Pancreas (tissue), 10 donors: ENCODE data around the gene GADL1. TPM values are rescaled to one million over a fixed set of nuclear protein-coding genes. Genes with fewer than 3 reads are reported as not detected.

Experiments used
- ATAC-seq, 4 donors: fragments of 200-7000 bp; cut with Tn5 transposase; one replicate each; pipeline versions ENCODE4 v1.8.0 to v1.9.1; 2020; ENCODE audit warnings: mild to moderate bottlenecking in 4 of 4, moderate library complexity in 4 of 4
- DNase-seq, 6 donors: peaks; one replicate each; pipeline ENCODE4 v3.0.0-alpha.2; 2020
- FAIRE-seq: peaks from 2 replicates; lab custom pipeline; 2012; peaks lifted over from hg19 to GRCh38; lab: Jason Lieb, UNC
- H3K27ac ChIP-seq, 4 donors: fragments of 200-600 bp; sonication (generic); 1 replicate in 3 of 4; 2 replicates in 1 of 4; pipeline versions ENCODE4 v1.5.0 to v1.8.0; 2020
- H3K27me3 ChIP-seq, 4 donors: fragments of 200-600 bp; one replicate each; pipeline ENCODE4 v1.8.0; 2021
- H3K36me3 ChIP-seq, 3 donors: fragments of 200-600 bp; sonication (generic) in 1 of 3; one replicate each; pipeline versions ENCODE4 v1.5.0 to v1.8.0; 2020 to 2021
- H3K4me1 ChIP-seq, 3 donors: fragments of 200-600 bp; one replicate each; pipeline ENCODE4 v1.8.0; 2021
- H3K4me3 ChIP-seq, 4 donors: fragments of 200-600 bp; sonication (generic) in 2 of 4; one replicate each; pipeline versions ENCODE4 v1.5.0 to v1.8.0; 2020 to 2021
- H3K9me3 ChIP-seq, 4 donors: fragments of 200-600 bp; one replicate each; pipeline ENCODE4 v1.8.0; 2021
- CTCF ChIP-seq, 4 donors: fragments of 200-600 bp; sonication (generic) in 3 of 4; IDR thresholded peaks; one replicate each; pipeline versions ENCODE4 v1.5.0 to v1.8.0; 2021; ENCODE audit warnings: antibody characterized with exemption in 4 of 4
- WGBS, 2 donors: extraction: QIAGEN DNeasy Blood & Tissue Kit; methylation state at CpG; one replicate each; pipeline ENCODE4 v1.1.7; 2013; 5-methylcytosine and 5-hydroxymethylcytosine counted together
- intact Hi-C, 3 donors: fragments of 100-400 bp; cut with DNase I; formaldehyde crosslinking; loops; one replicate each; pipeline versions ENCODE4 v1.11.1 to v1.14.2; 2022
- polyA plus RNA-seq, 2 donors: library from polyadenylated mRNA; stranded (reverse); fragments of 200-250 nt; gene quantifications; one replicate each; pipeline ENCODE4 v1.2.3, GENCODE V29; 2013
- total RNA-seq, 6 donors: library from RNA; stranded (reverse); fragmentation: NEBNext Ultra II Directional in 4 of 6; extraction: Animal tissue kit (Norgen Biotek cat#: 25700) in 4 of 6; gene quantifications; one replicate each; pipeline versions ENCODE4 v1.2.1 to v1.2.4, GENCODE V29; 2021 to 2023
- donor health status: healthy with polysubstance abuse.
- donor health status: DM: no; HTN: no; CAD: no; lungs with moderate emphysema.
- donor health status: DM: no; HTN: no; CAD: no.
- donor health status: control.
- donor health status: control.
- donor health status: Bipolar disorder and iron deficiency.
- donor health status: DM: yes; HTN: yes; CAD: no.
- donor health status: DM: no; HTN: no; CAD: no.
- donor health status: DM: no; HTN: no; CAD: no.
- donor health status: DM: yes; HTN: yes; CAD: no.

Gene GADL1
- total and polyA plus RNA-seq, 8 donors, result 0.07 TPM; not detected in 7

- no peak for ATAC-seq
- Histone ChIP-seq H3K9me3 (no peaks in the 10 kb centered on the region), H3K27me3 (no peaks in the 10 kb centered on the region), H3K4me1 (peaks cover 0 to 4% (median 0%) of the 10 kb centered on the region in 3 donors), H3K27ac (no peak overlapping the region), H3K36me3 (no peaks in the 10 kb centered on the region), H3K4me3 (no peak overlapping the region)
- no peak for TF ChIP-seq CTCF (IDR thresholded peaks at IDR 0.05)
- no peak for FAIRE-seq
- 66 to 74% methylated on average over 5 of the region's 5 CpGs for WGBS, 2 donors
- intact Hi-C loops, result no loop called here
- no peak for DNase-seq
Observed at GRCh38 chr3:30858894-30859389, 35.5 kb downstream of the GADL1 start.

GRCh38 chr3:30855400-30856292 lies 38.8 kb downstream of the GADL1 start:
- no peaks in the 10 kb centered on the region for H3K9me3 ChIP-seq
- no peaks in the 10 kb centered on the region for H3K27me3 ChIP-seq
- intact Hi-C loops, result no loop called here
- H3K4me1 ChIP-seq, result peaks cover 0 to 4% (median 0%) of the 10 kb centered on the region in 3 donors
- no peak overlapping the region for H3K27ac ChIP-seq
- H3K36me3 ChIP-seq, result no peaks in the 10 kb centered on the region
- FAIRE-seq (no peak), ATAC-seq (no peak), DNase-seq (no peak)
- TF ChIP-seq CTCF (IDR thresholded peaks at IDR 0.05), result no peak
- H3K4me3 ChIP-seq, result no peak overlapping the region
- WGBS, 2 donors, result 62 to 68% methylated on average over 6 of the region's 6 CpGs

GRCh38 chr3:30852833-30853232 lies 41.6 kb downstream of the GADL1 start:
- no peaks in the 10 kb centered on the region for H3K9me3 ChIP-seq
- no peaks in the 10 kb centered on the region for H3K36me3 ChIP-seq
- peaks cover 0 to 4% (median 0%) of the 10 kb centered on the region in 3 donors for H3K4me1 ChIP-seq
- H3K27me3 ChIP-seq, result no peaks in the 10 kb centered on the region
- ATAC-seq (no peak), DNase-seq (no peak), FAIRE-seq (no peak)
- no peak overlapping the region for H3K4me3 ChIP-seq
- intact Hi-C loops, result no loop called here
- no peak overlapping the region for H3K27ac ChIP-seq
- TF ChIP-seq CTCF (IDR thresholded peaks at IDR 0.05), result no peak
- 65 to 73% methylated on average over 4 of the region's 4 CpGs for WGBS, 2 donors

- FAIRE-seq, result no peak
- H3K4me3 ChIP-seq, result no peak overlapping the region
- no peak for TF ChIP-seq CTCF (IDR thresholded peaks at IDR 0.05)
- intact Hi-C loops, result no loop called here
- no peaks in the 10 kb centered on the region for H3K36me3 ChIP-seq
- H3K9me3 ChIP-seq, result no peaks in the 10 kb centered on the region
- H3K4me1 ChIP-seq, result no peaks in the 10 kb centered on the region
- no peak for DNase-seq
- H3K27me3 ChIP-seq, result no peaks in the 10 kb centered on the region
- ATAC-seq, result no peak
- no peak overlapping the region for H3K27ac ChIP-seq
- 58 to 60% methylated on average over 3 of the region's 3 CpGs for WGBS, 2 donors
Observed at GRCh38 chr3:30848087-30848779, 46.2 kb downstream of the GADL1 start.
